Peyer's patch (tissue), 4 donors: Measurements from ENCODE around the gene MUSTN1. TPM values are rescaled to one million over a fixed set of nuclear protein-coding genes. Genes with fewer than 3 reads are reported as not detected.

ENCODE experiments used
- DNase-seq, 3 donors: peaks; one replicate each; pipeline ENCODE4 v3.0.0-alpha.2; 2017 to 2019
- H3K27ac ChIP-seq, 4 donors: fragments of 200-600 bp; sonication (generic); one replicate each; pipeline ENCODE4 v1.5.1; 2016 to 2019
- H3K27me3 ChIP-seq, 2 donors: fragments of 200-600 bp; sonication (generic); one replicate each; pipeline ENCODE4 v1.5.1; 2019
- H3K36me3 ChIP-seq, 3 donors: fragments of 200-600 bp; sonication (generic); one replicate each; pipeline ENCODE4 v1.5.1; 2016 to 2019
- H3K4me1 ChIP-seq, 4 donors: fragments of 200-600 bp; sonication (generic); one replicate each; pipeline ENCODE4 v1.5.1; 2016 to 2019
- H3K4me3 ChIP-seq, 4 donors: fragments of 200-600 bp; sonication (generic); 1 replicate in 3 of 4; 2 replicates in 1 of 4; pipeline ENCODE4 v1.5.1; 2016 to 2019; ENCODE audit warnings: mild to moderate bottlenecking in 1 of 4
- H3K9me3 ChIP-seq, 4 donors: fragments of 200-600 bp; sonication (generic); one replicate each; pipeline ENCODE4 v1.5.1; 2016 to 2019; ENCODE audit warnings: mild to moderate bottlenecking in 1 of 4
- CTCF ChIP-seq, 6 experiments: fragments of 450-650 bp in 4 of 6; fragments of 200-600 bp in 2 of 6; sonication (generic) in 1 of 6; IDR thresholded peaks; one replicate each; pipeline ENCODE4 v1.5.1; 2017 to 2019; ENCODE audit warnings: antibody characterized with exemption in 6 of 6, mild to moderate bottlenecking in 3 of 6, moderate library complexity in 1 of 6
- POLR2A ChIP-seq, 2 donors: fragments of 450-650 bp; IDR thresholded peaks; one replicate each; pipeline ENCODE4 v1.5.1; 2017; ENCODE audit warnings: antibody characterized with exemption in 2 of 2, mild to moderate bottlenecking in 2 of 2, moderate library complexity in 2 of 2
- total RNA-seq, 4 donors: library from RNA; depleted of rRNA; stranded (reverse); fragments of >200 nt; gene quantifications; one replicate each; pipeline ENCODE4 v1.1.0, GENCODE V29; 2016

Gene MUSTN1
- total RNA-seq, 4 donors from 2014 or later, result 2.3 to 28.9 (median 11.9) TPM

- Histone ChIP-seq H3K27me3 (no peaks in the 10 kb centered on the region), H3K27ac (no peak overlapping the region)
Observed at GRCh38 chr3:52856666-52857065, 21.8 kb upstream of the MUSTN1 start.

DNA sequence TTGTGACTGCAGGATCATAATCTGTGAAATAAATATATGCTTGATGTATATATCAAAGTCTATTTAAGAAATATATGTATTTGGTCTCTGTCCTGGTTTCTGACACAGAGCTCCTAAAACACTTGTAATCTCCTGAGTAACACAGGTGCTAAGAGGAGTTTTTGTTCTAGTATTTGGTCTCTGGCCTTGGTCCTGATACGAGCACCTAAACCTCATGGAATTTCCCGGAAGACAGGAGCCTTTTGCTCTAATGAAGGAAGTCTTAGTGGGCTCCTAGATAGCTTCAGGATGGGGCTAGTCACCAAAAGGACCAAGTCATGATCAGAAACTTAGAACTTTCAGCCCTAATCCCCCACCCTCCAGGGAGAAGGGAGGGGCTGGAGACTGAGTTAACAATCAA, 19.2 kb upstream of the MUSTN1 start:
- Histone ChIP-seq H3K36me3 (peaks cover 0 to 16% (median 0%) of the 10 kb centered on the region in 3 donors), H3K27ac (no peak overlapping the region), H3K27me3 (no peaks in the 10 kb centered on the region), H3K9me3 (no peaks in the 10 kb centered on the region), H3K4me3 (no peak overlapping the region), H3K4me1 (no peaks in the 10 kb centered on the region)
- no peak for TF ChIP-seq CTCF (IDR thresholded peaks at IDR 0.05)
- no peak for TF ChIP-seq POLR2A (IDR thresholded peaks at IDR 0.05)
- no peak for DNase-seq

More at GRCh38 chr3:52856666-52857065, 21.8 kb upstream of the MUSTN1 start:
- H3K4me1 ChIP-seq, result no peaks in the 10 kb centered on the region
- H3K9me3 ChIP-seq, result no peaks in the 10 kb centered on the region
- DNase-seq, result no peak
- TF ChIP-seq CTCF (IDR thresholded peaks at IDR 0.05) (no peak), POLR2A (IDR thresholded peaks at IDR 0.05) (no peak)
- no peak overlapping the region for H3K4me3 ChIP-seq
- peaks cover 0 to 7% (median 0%) of the 10 kb centered on the region in 3 donors for H3K36me3 ChIP-seq

DNA sequence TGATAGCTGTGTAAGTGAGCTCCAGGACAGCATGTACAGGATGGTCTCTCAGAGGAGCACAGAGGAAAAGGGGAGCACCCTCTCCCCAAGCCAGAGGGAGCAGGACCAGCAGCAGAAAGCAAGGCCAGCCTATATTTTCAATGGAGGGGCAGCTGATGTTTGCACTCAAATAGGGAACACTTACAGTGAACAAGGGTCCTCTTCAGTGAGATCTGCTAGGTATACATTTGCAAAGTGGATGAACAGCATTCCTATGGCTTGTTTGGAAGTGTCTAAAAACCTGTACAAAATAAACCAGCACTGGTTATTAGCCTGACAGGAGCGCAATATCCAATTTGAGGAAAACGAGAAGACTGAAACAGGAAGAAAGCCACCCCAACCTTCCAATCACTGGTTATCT, 17.6 kb upstream of the MUSTN1 start:
- Histone ChIP-seq H3K4me1 (no peaks in the 10 kb centered on the region), H3K27me3 (no peaks in the 10 kb centered on the region), H3K27ac (no peak overlapping the region), H3K36me3 (peaks cover 0 to 16% (median 0%) of the 10 kb centered on the region in 3 donors), H3K9me3 (no peaks in the 10 kb centered on the region), H3K4me3 (no peak overlapping the region)
- TF ChIP-seq POLR2A (IDR thresholded peaks at IDR 0.05), result no peak
- TF ChIP-seq CTCF (IDR thresholded peaks at IDR 0.05), result no peak
- no peak for DNase-seq

- peaks cover 0 to 4% (median 0%) of the 10 kb centered on the region in 4 donors for H3K4me1 ChIP-seq
- peaks cover 0 to 21% (median 0%) of the 10 kb centered on the region in 3 donors for H3K36me3 ChIP-seq
- H3K27ac ChIP-seq, result no peak overlapping the region
- no peaks in the 10 kb centered on the region for H3K27me3 ChIP-seq
- no peaks in the 10 kb centered on the region for H3K9me3 ChIP-seq
- DNase-seq, result no peak
- no peak overlapping the region for H3K4me3 ChIP-seq
- TF ChIP-seq POLR2A (IDR thresholded peaks at IDR 0.05) (no peak), CTCF (IDR thresholded peaks at IDR 0.05) (peak in 4 of 6 experiments; percentile 22 to 70 (median 67))
Observed at GRCh38 chr3:52851348-52851747, 16.5 kb upstream of the MUSTN1 start.

- no peak for DNase-seq
- Histone ChIP-seq H3K9me3 (no peaks in the 10 kb centered on the region), H3K27me3 (no peaks in the 10 kb centered on the region), H3K36me3 (peaks cover 0 to 21% (median 0%) of the 10 kb centered on the region in 3 donors), H3K27ac (no peak overlapping the region), H3K4me3 (no peak overlapping the region), H3K4me1 (peaks cover 0 to 10% (median 2%) of the 10 kb centered on the region in 4 donors)
- no peak for TF ChIP-seq CTCF (IDR thresholded peaks at IDR 0.05)
- no peak for TF ChIP-seq POLR2A (IDR thresholded peaks at IDR 0.05)
Observed at GRCh38 chr3:52849656-52850055, 14.8 kb upstream of the MUSTN1 start.

DNA sequence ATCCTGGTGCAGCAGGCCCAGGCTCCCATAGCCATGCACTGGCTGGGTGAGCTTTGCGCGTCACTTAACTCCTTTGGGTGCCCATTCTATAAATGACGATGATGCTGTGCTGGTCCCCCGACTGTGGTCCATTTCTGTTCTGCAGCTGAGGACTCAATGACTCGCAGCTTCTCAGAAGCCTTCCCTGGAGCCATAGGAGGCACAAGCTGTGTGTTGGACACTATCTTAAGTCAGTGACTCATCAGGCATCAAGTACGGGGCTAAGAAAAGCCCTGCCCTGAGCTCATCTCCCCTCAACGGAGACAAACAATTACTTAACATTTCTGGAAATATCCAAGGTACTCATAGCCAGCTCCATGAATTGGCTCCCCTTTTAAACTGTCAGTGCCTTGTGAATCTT, 13.8 kb upstream of the MUSTN1 start:
- H3K36me3 ChIP-seq, result peaks cover 0 to 21% (median 0%) of the 10 kb centered on the region in 3 donors

More for the DNA sequence above, 13.8 kb upstream of the MUSTN1 start:
- Histone ChIP-seq H3K9me3 (no peaks in the 10 kb centered on the region), H3K27me3 (no peaks in the 10 kb centered on the region), H3K27ac (peak overlapping the region in 1 of 4 donors; percentile 23), H3K4me3 (no peak overlapping the region), H3K4me1 (peaks cover 0 to 16% (median 2%) of the 10 kb centered on the region in 4 donors)
- TF ChIP-seq CTCF (IDR thresholded peaks at IDR 0.05) (no peak), POLR2A (IDR thresholded peaks at IDR 0.05) (no peak)
- no peak for DNase-seq
